ENCODE data around the gene FAM76B. TPM values are rescaled to one million over a fixed set of nuclear protein-coding genes. Genes with fewer than 3 reads are reported as not detected.

Gene FAM76B
- polyA plus RNA-seq, 12 donors = 18.1 to 65.4 (median 27.2) TPM; not detected in 1

DNA sequence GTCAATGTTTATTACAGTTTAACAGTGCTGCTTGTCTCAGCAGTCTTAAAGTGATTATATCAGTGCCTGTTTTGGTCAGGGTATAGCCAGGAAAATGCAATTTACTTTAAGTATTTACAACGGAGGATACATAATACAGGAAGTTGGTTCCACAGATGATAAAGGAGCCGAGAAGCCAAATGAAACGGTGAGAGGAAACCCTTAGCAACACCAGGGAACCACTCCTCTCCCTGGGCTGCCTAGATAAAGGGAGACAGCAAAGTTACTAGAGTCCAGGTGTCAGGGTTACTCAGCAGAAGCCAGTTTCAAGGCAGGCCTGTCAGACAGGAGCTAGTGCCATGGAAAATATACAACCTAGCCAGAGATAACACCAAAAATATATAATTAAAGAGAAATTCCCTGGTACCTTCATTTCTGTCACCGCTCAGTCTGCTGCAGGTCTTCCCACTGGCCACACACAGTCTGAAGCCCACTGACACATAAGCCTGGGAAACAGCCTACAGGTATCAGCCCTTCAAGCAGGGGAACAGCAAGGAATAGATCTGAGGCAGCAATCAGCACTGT, 55.5 kb downstream of the FAM76B start:
- DNase-seq = no peak

DNA sequence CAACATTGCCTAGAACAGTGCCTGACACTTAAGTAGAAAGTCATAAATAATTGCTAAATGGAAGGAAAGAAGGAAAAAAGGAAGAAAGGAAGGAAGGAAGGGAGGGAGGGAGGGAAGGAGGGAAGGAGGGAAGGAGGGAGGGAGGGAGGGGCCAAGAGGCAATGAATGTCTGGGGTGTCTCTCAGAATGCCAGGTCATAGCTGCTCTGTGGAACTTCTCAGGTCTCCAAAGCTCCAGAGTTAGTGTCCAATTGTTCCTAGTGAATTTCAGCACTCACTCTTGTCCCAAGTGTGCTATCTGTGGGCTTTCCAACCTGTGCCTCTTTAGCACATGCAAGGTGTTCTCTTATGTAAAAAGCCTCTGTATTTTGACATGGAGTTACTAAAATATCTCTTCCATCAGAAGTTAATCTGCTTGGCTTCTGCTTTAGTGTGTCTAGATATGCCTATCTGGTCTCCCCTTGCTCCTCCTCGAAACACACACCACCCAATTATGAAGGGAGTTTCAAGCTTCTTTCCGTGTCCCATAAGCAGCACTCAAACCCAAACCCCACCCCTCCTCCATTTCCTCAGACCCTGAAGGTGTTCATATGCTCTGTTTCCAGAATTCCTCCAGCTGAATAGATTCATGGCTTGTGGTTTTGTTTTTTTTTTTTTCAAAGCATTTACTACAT, 56.5 kb downstream of the FAM76B start:
- DNase-seq = no peak

DNA sequence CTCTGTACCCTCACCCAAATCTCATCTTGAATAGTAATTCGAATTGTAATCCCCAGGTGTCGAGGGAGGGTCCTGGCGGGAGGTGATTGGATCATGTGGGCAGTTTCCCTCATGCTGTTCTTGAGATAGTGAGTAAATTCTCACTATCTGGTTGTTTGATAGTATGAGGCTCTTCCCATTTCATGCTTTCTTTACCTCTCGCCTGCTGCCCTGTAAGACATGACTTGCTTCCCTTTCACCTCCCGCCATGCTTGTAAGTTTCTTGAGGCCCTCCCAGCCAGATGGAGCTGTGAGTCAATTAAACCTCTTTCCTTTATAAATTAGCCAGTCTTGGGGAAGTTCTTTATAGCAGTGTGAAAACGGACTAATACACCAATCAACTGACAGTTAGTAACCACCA, 60.1 kb downstream of the FAM76B start:
- DNase-seq = no peak

GRCh38 chr11:95728790-95729189, 60.8 kb downstream of the FAM76B start:
- DNase-seq = no peak

DNA sequence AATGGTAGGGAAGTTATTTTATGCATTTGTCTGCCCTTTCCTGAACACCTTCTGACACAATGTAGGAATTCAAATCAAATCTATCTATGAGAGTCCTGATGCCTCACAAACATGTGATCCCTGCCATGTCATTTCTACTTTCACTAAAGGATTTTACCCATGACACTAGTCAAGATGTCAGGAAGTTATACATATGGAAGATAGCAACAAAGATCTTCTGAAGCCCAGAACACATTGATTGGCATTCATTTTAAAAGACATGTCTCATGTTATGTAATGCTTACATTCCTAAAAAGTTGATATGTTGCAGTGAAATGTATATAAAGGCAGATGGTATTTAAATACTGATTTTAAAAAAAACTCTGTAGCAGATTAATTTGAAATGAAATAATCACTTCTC, 61.5 kb downstream of the FAM76B start:
- no peak for DNase-seq

DNA sequence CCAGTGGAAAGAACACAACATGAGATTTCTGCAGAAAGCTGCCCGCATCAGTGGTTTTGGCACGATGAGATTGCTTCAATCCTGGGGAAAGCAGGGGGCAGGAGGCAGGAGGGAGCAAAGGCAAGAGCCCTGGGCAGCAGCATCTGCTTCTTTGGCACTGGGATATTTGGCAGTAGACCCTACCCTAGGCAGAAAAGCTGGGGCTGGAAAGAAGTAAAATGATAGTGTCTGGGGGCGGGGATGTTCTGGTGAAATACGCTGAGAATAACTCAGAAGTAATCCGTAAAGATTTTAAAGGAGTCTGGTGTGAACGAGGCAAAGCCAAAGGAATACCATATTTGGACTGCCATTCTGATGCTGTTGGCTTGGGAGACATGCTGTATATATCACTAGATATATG, 62.0 kb downstream of the FAM76B start:
- no peak for DNase-seq

DNA sequence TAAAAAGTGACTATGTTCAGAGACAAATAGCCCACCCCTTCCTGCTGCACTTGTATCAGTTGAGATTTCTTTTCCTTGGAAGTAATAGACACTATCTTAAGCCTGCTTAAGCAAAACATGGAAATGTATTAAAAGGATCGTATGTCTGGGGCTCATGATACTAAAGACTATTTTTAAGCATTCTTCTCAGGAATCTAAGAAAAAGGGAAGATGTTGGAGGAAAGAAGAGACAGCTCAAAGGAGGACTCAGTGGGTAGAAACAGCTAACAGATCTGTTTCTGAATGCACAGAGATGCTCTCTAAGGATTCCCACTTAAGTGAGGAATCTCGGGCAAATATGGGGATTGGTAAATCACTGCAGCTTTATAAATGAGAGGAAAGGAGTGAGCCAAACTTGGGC, 62.5 kb downstream of the FAM76B start:
- no peak for DNase-seq

DNA sequence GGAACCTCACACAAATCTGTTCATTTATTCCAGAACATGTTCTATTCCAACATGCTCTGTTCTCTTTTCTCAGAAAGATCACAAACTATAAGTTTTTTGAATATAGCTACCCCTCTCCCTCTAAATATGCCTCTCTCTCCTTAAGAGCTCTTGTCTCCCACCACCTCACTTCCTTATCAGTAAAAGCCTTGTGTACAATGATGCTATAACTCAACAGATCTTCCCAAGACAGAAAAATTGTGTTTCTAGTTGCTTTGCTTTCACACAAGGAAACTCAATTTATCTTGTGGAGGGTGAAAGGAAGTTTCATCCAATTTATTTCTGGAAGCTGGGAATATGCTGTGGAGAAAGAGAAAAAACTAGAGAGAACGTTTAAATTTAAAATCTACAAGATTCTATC, 64.4 kb downstream of the FAM76B start:
- no peak for DNase-seq

- DNase-seq = no peak
Measured at GRCh38 chr11:95723361-95723942, 66.1 kb downstream of the FAM76B start.

GRCh38 chr11:95720195-95720594, 69.4 kb downstream of the FAM76B start:
- DNase-seq = no peak

Other genes starting within 250 kb of the FAM76B start
- 10 to 100 TPM in 11 of 12 donors, not detected in 1; 42.4 to 86.9 (median 56.7) TPM for gene CEP57, start 716 bp upstream of the FAM76B start, polyA plus RNA-seq (ENCODE audit: insufficient read length in 12 of 12)
- gene MTMR2, start 134.3 kb upstream of the FAM76B start, polyA plus RNA-seq (ENCODE audit: insufficient read length in 12 of 12) = 10 to 100 TPM in 11 of 12 donors, not detected in 1; 25.5 to 32.6 (median 29.7) TPM

Measured in muscle of arm (tissue), 12 donors.